Measurements from ENCODE around the gene UNC5C. TPM values are rescaled to one million over a fixed set of nuclear protein-coding genes. Genes with fewer than 3 reads are reported as not detected.

UNC5C gene
- polyA plus RNA-seq, 1 donor (not counting 4 experiments of a cell fraction or from before 2014, with no cell fraction given): not detected

DNA sequence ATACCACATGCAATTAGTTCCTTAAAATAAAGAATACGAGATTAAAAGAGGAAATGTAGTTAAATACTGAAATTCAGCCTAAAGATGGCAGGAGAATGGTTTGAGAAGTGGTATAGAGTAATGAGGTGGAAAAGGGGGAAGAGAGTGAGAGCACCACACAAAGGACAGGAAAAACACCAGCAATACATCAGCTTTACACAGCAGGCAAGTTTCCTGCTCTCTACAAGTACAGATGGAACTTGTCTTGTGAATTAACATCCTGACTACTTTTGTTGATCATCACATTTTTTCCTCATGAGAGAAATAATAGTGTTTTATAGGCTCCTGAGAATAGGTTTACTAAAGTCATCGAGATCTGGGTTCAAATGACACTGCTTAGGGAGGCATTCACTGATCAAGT is 2.9 kb upstream of the UNC5C start:
- H4K20me1 ChIP-seq (ENCODE audit: control insufficient read depth, extremely low read depth, insufficient read depth, low read length): no peaks in the 10 kb centered on the region
- no peaks in the 10 kb centered on the region for H3K36me3 ChIP-seq (ENCODE audit: control insufficient read depth in 2 of 2, extremely low read depth in 1 of 2, insufficient read depth in 2 of 2, low read length in 2 of 2)
- peaks cover 58% of the 10 kb centered on the region for H3K27me3 ChIP-seq (ENCODE audit: control insufficient read depth, extremely low read depth, insufficient read depth, low read length)
- DNase-seq (ENCODE audit: low read depth, low spot score) (no peak), FAIRE-seq (no peak)
- H3K9ac ChIP-seq (ENCODE audit: control insufficient read depth, extremely low read depth, insufficient read depth, low read length): no peak overlapping the region
- no peaks in the 10 kb centered on the region for H3K4me1 ChIP-seq (ENCODE audit: control insufficient read depth, extremely low read depth, insufficient read depth, low read length)
- H3K4me3 ChIP-seq (ENCODE audit: control insufficient read depth in 2 of 3, extremely low read depth in 1 of 3, insufficient read depth in 2 of 3, low read depth in 1 of 3, low read length in 3 of 3): no peak overlapping the region
- dilution Hi-C loops (cut with MboI; ENCODE audit: extremely low pct_ligation_motif_present, low sequenced_read_pairs): no loop called here
- H3K4me2 ChIP-seq (ENCODE audit: control insufficient read depth, extremely low read depth, insufficient read depth, low read depth, low read length): no peak overlapping the region
- no peaks in the 10 kb centered on the region for H3K9me1 ChIP-seq (ENCODE audit: control insufficient read depth, extremely low read depth, insufficient read depth, low read length)
- H2AFZ ChIP-seq (ENCODE audit: control insufficient read depth, low read length): no peak overlapping the region
- no peak overlapping the region for H3K27ac ChIP-seq (ENCODE audit: control insufficient read depth, insufficient read depth, low read length)
- no peaks in the 10 kb centered on the region for H3K79me2 ChIP-seq (ENCODE audit: control insufficient read depth, insufficient read depth, low read length)
- no peak for TF ChIP-seq EZH2 (IDR thresholded peaks at IDR 0.05; ENCODE audit: low read length)
- TF ChIP-seq, protein P1, sequence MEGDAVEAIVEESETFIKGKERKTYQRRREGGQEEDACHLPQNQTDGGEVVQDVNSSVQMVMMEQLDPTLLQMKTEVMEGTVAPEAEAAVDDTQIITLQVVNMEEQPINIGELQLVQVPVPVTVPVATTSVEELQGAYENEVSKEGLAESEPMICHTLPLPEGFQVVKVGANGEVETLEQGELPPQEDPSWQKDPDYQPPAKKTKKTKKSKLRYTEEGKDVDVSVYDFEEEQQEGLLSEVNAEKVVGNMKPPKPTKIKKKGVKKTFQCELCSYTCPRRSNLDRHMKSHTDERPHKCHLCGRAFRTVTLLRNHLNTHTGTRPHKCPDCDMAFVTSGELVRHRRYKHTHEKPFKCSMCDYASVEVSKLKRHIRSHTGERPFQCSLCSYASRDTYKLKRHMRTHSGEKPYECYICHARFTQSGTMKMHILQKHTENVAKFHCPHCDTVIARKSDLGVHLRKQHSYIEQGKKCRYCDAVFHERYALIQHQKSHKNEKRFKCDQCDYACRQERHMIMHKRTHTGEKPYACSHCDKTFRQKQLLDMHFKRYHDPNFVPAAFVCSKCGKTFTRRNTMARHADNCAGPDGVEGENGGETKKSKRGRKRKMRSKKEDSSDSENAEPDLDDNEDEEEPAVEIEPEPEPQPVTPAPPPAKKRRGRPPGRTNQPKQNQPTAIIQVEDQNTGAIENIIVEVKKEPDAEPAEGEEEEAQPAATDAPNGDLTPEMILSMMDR (optimal IDR thresholded peaks at IDR 0.05 in 1 of 3, IDR thresholded peaks at IDR 0.05 in 1 of 3, conservative IDR thresholded peaks at IDR 0.05 in 1 of 3; ENCODE audit: extremely low read depth in 1 of 3, insufficient read depth in 2 of 3, low read length in 3 of 3): no peak
- H3K9me3 ChIP-seq (ENCODE audit: control insufficient read depth, low read depth, low read length): no peaks in the 10 kb centered on the region

DNA sequence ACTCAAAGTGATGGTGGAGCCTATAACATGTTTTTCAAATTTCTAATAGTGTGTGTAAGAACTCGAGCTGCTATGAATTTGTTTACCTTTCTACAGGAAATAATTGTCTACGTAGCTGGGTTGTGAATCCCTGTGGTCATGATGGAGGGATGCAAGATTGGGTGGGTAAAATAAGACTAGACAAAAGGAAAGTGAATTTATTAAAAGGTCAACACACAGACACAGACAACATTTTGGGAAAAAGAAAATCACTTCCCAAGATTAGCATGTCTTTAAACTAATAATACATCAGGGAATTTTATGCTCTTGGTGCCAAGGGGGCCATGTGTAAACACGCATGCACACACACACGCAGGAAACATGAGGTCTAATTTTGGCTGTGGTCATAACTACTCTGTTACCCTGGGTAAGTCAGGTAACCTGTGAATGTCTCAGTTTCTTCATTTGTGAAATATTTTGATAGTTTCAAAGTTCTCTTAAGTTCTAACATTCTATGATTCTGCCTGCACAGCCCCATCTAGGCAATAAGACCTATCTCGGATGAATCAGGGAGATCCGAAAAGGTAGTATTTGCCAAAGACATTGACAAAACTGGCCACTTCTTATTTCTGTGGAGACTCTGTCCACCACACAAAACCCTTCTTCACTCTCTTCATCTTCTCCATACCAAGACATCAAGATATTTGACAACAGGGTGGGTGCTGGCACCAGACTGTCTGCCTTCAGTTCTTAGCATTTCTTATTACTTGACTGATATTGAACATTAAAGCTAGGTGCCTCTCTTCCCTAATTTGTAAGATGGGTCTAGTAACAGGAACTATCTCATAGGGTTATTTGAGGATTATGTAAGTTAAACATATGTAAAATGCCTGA is 1.6 kb upstream of the UNC5C start:
- peak overlapping the region; percentile 75 for H3K4me2 ChIP-seq (ENCODE audit: control insufficient read depth, extremely low read depth, insufficient read depth, low read depth, low read length)
- dilution Hi-C loops (cut with MboI; ENCODE audit: extremely low pct_ligation_motif_present, low sequenced_read_pairs): no loop called here
- TF ChIP-seq, protein P1 (optimal IDR thresholded peaks at IDR 0.05 in 1 of 3, IDR thresholded peaks at IDR 0.05 in 1 of 3, conservative IDR thresholded peaks at IDR 0.05 in 1 of 3; ENCODE audit: extremely low read depth in 1 of 3, insufficient read depth in 2 of 3, low read length in 3 of 3): no peak
- TF ChIP-seq EZH2 (IDR thresholded peaks at IDR 0.05; ENCODE audit: low read length): no peak
- H3K4me3 ChIP-seq (ENCODE audit: control insufficient read depth in 2 of 3, extremely low read depth in 1 of 3, insufficient read depth in 2 of 3, low read depth in 1 of 3, low read length in 3 of 3): peak overlapping the region in 2 of 3 experiments; percentile 34 to 58
- H3K9ac ChIP-seq (ENCODE audit: control insufficient read depth, extremely low read depth, insufficient read depth, low read length): no peak overlapping the region
- no peaks in the 10 kb centered on the region for H3K4me1 ChIP-seq (ENCODE audit: control insufficient read depth, extremely low read depth, insufficient read depth, low read length)
- H3K36me3 ChIP-seq (ENCODE audit: control insufficient read depth in 2 of 2, extremely low read depth in 1 of 2, insufficient read depth in 2 of 2, low read length in 2 of 2): no peaks in the 10 kb centered on the region
- no peaks in the 10 kb centered on the region for H3K79me2 ChIP-seq (ENCODE audit: control insufficient read depth, insufficient read depth, low read length)
- peaks cover 64% of the 10 kb centered on the region for H3K27me3 ChIP-seq (ENCODE audit: control insufficient read depth, extremely low read depth, insufficient read depth, low read length)
- H4K20me1 ChIP-seq (ENCODE audit: control insufficient read depth, extremely low read depth, insufficient read depth, low read length): no peaks in the 10 kb centered on the region
- DNase-seq (ENCODE audit: low read depth, low spot score): no peak
- FAIRE-seq: no peak
- H3K9me1 ChIP-seq (ENCODE audit: control insufficient read depth, extremely low read depth, insufficient read depth, low read length): no peaks in the 10 kb centered on the region
- no peak overlapping the region for H2AFZ ChIP-seq (ENCODE audit: control insufficient read depth, low read length)
- H3K27ac ChIP-seq (ENCODE audit: control insufficient read depth, insufficient read depth, low read length): no peak overlapping the region
- H3K9me3 ChIP-seq (ENCODE audit: control insufficient read depth, low read depth, low read length): no peaks in the 10 kb centered on the region

Data from keratinocyte (primary cell).